GM18861 (cell line): Measurements from ENCODE around the gene PCNA.

ENCODE experiments used
- ATAC-seq: cut with Tn5 transposase; IDR thresholded peaks from one replicate; pipeline ENCODE4 v1.9.1; 2021; ENCODE audit not compliant: unreplicated experiment

The PCNA gene

GRCh38 chr20:5069141-5069806, 50.5 kb downstream of the PCNA start:
- no peak for ATAC-seq

GRCh38 chr20:5067877-5068645, 51.7 kb downstream of the PCNA start:
- ATAC-seq = no peak

DNA sequence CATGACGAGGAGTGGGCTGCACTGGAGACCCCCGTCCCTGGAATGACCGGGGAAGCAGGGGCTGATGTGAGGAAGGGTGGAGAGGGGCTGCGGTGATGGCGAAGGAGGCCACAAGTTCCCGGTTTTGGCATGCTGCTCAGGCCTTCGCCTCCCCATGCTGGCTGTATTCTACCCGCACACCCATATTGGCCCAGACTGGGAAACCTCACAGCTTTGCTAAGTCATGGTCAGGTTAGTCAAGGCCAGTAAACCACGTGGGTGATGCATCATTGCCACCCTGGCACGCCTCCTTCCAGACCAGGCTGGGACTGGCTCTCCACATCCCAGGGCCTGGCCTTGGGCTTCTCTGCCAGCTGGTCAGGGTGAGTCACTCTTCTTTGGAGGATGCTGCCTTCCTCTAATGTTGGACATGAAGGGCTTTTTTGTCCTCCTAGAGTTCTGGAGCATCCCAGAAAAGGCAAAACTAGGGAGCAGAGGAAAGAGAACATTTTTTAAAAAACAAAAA, 53.8 kb downstream of the PCNA start:
- no peak for ATAC-seq

- ATAC-seq = no peak
Observed at GRCh38 chr20:5065166-5065878, 54.4 kb downstream of the PCNA start.
